GM21447 (cell line): ENCODE results near the gene STAT6.

Source experiments
- ATAC-seq: cut with Tn5 transposase; IDR thresholded peaks from one replicate; pipeline ENCODE4 v1.9.1; 2021; ENCODE audit not compliant: unreplicated experiment

Gene STAT6

GRCh38 chr12:57051011-57051410, 60.2 kb downstream of the STAT6 start:
- ATAC-seq: no peak

GRCh38 chr12:57049890-57050289, 61.3 kb downstream of the STAT6 start, which contains the start of gene MYO1A:
MYO1A (minus strand) TSS chr12:57050129; CDS start chr12:57048323, 1,806 bp downstream.
- ATAC-seq: no peak

- no peak for ATAC-seq
These were observed 62.1 kb downstream of the STAT6 start for GRCh38 chr12:57049119-57049446.

- no peak for ATAC-seq
These were observed 62.6 kb downstream of the STAT6 start for GRCh38 chr12:57048423-57049118.

- no peak for ATAC-seq
These were observed 63.2 kb downstream of the STAT6 start for GRCh38 chr12:57047981-57048380.

- no peak for ATAC-seq
These were observed 63.9 kb downstream of the STAT6 start for GRCh38 chr12:57046947-57047890.

GRCh38 chr12:57046086-57046791, 64.9 kb downstream of the STAT6 start:
- ATAC-seq: no peak
